ENCODE data around the gene CFP.
A peak's percentile ranks its signal among the peaks of the same experiment; 100 is the strongest.

CFP gene

GRCh38 chrX:47634871-47635575 is 5.3 kb upstream of the CFP start:
- no peaks in the 10 kb centered on the region for H3K9me3 ChIP-seq
- H3K36me3 ChIP-seq: no peaks in the 10 kb centered on the region
- peak overlapping the region; percentile 97 for H3K27ac ChIP-seq
- no peaks in the 10 kb centered on the region for H3K27me3 ChIP-seq
- TF ChIP-seq CTCF (IDR thresholded peaks at IDR 0.05): no peak
- no peak overlapping the region for H3K4me3 ChIP-seq (ENCODE audit: low read depth in 1 of 2, low read length in 1 of 2)
- H3K4me1 ChIP-seq (ENCODE audit: control insufficient read depth in 1 of 2, insufficient read depth in 1 of 2, low read depth in 1 of 2, low read length in 1 of 2): peaks cover 64 to 66% of the 10 kb centered on the region in 2 experiments

- Histone ChIP-seq H3K4me1 (ENCODE audit: control insufficient read depth in 1 of 2, insufficient read depth in 1 of 2, low read depth in 1 of 2, low read length in 1 of 2) (peaks cover 66 to 70% of the 10 kb centered on the region in 2 experiments), H3K9me3 (no peaks in the 10 kb centered on the region), H3K27me3 (no peaks in the 10 kb centered on the region), H3K27ac (peak overlapping the region; percentile 97), H3K4me3 (ENCODE audit: low read depth in 1 of 2, low read length in 1 of 2) (no peak overlapping the region), H3K36me3 (no peaks in the 10 kb centered on the region)
- TF ChIP-seq CTCF (IDR thresholded peaks at IDR 0.05): no peak
Observed at GRCh38 chrX:47633689-47634590, 4.2 kb upstream of the CFP start.

GRCh38 chrX:47632666-47633065 is 2.9 kb upstream of the CFP start:
- Histone ChIP-seq H3K9me3 (no peaks in the 10 kb centered on the region), H3K27me3 (no peaks in the 10 kb centered on the region), H3K27ac (peak overlapping the region; percentile 97), H3K4me1 (ENCODE audit: control insufficient read depth in 1 of 2, insufficient read depth in 1 of 2, low read depth in 1 of 2, low read length in 1 of 2) (peaks cover 69 to 78% of the 10 kb centered on the region in 2 experiments), H3K4me3 (ENCODE audit: low read depth in 1 of 2, low read length in 1 of 2) (peak overlapping the region; percentile 17 to 28), H3K36me3 (peaks cover 6% of the 10 kb centered on the region)
- no peak for TF ChIP-seq CTCF (IDR thresholded peaks at IDR 0.05)

GRCh38 chrX:47631676-47632075 is 1.9 kb upstream of the CFP start:
- TF ChIP-seq CTCF (IDR thresholded peaks at IDR 0.05): no peak
- peak overlapping the region; percentile 97 for H3K27ac ChIP-seq
- H3K4me3 ChIP-seq (ENCODE audit: low read depth in 1 of 2, low read length in 1 of 2): peak overlapping the region in 1 of 2 experiments; percentile 28
- peaks cover 72 to 84% of the 10 kb centered on the region in 2 experiments for H3K4me1 ChIP-seq (ENCODE audit: control insufficient read depth in 1 of 2, insufficient read depth in 1 of 2, low read depth in 1 of 2, low read length in 1 of 2)
- H3K9me3 ChIP-seq: no peaks in the 10 kb centered on the region
- peaks cover 16% of the 10 kb centered on the region for H3K36me3 ChIP-seq
- H3K27me3 ChIP-seq: no peaks in the 10 kb centered on the region

GRCh38 chrX:47628982-47629381 is 748 bp downstream of the CFP start:
- H3K4me3 ChIP-seq (ENCODE audit: low read depth in 1 of 2, low read length in 1 of 2): peak overlapping the region; percentile 71 to 77
- H3K27me3 ChIP-seq: no peaks in the 10 kb centered on the region
- peak overlapping the region; percentile 97 for H3K27ac ChIP-seq
- H3K4me1 ChIP-seq (ENCODE audit: control insufficient read depth in 1 of 2, insufficient read depth in 1 of 2, low read depth in 1 of 2, low read length in 1 of 2): peaks cover 58 to 84% of the 10 kb centered on the region in 2 experiments
- peak; percentile 17 for TF ChIP-seq CTCF (IDR thresholded peaks at IDR 0.05)
- peaks cover 42% of the 10 kb centered on the region for H3K36me3 ChIP-seq
- no peaks in the 10 kb centered on the region for H3K9me3 ChIP-seq

Measured in neutrophil (primary cell).